ENCODE measurements around the gene RASL10B.

DNA sequence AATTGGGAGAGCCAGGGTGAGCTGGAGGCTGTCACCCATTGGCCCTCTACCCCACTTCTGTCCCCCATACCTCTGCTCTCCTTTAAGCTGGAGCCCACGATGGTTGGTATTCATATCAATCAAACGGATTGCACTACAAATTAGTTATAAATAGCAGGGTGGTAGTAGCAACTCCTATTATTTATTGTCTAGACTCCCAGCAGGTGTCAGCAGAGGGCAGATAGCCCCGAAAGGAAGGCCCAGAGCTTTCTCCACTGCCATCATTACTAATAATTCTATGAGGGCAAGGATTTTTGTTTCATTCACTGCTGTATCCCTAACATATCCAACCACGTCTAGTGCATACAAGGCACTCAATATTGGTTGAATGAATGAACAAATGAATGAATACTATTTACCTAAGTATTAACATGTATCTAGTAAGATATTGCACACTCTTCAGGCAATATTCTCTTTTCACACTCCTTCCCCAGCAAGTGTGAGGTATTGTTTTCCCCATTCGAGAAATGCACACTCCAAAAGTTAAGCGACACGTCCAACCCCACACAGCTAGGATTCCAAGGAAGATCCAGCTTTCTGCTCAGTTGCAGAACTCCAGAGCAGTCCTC is 35.6 kb downstream of the RASL10B start:
- TF ChIP-seq, protein P1, sequence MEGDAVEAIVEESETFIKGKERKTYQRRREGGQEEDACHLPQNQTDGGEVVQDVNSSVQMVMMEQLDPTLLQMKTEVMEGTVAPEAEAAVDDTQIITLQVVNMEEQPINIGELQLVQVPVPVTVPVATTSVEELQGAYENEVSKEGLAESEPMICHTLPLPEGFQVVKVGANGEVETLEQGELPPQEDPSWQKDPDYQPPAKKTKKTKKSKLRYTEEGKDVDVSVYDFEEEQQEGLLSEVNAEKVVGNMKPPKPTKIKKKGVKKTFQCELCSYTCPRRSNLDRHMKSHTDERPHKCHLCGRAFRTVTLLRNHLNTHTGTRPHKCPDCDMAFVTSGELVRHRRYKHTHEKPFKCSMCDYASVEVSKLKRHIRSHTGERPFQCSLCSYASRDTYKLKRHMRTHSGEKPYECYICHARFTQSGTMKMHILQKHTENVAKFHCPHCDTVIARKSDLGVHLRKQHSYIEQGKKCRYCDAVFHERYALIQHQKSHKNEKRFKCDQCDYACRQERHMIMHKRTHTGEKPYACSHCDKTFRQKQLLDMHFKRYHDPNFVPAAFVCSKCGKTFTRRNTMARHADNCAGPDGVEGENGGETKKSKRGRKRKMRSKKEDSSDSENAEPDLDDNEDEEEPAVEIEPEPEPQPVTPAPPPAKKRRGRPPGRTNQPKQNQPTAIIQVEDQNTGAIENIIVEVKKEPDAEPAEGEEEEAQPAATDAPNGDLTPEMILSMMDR (conservative IDR thresholded peaks at IDR 0.05; ENCODE audit: low read length), result peak; percentile 75
- TF ChIP-seq EZH2phosphoT487 (IDR thresholded peaks at IDR 0.05; ENCODE audit: borderline replicate concordance, low read depth, low read length), result no peak

Data from OCI-LY7 (cell line).